Activated CD8-positive, alpha-beta memory T cell treated with anti-CD3 and anti-CD28 coated beads for 36 hours (primary cell): ENCODE measurements around the gene MCC. TPM values are rescaled to one million over a fixed set of nuclear protein-coding genes. Genes with fewer than 3 reads are reported as not detected.

ENCODE experiments used
- CTCF ChIA-PET: fragments of 350-600 bp; sonication (Branson Sonifier 250); formaldehyde crosslinking; loops from one replicate; lab custom pipeline; 2021; ENCODE audit warnings: antibody characterized with exemption; lab: Charles Lee
- POLR2A ChIA-PET: fragments of 350-600 bp; sonication (Branson Sonifier 250); formaldehyde crosslinking; loops from one replicate; lab custom pipeline; 2021; ENCODE audit warnings: antibody characterized with exemption; lab: Charles Lee
- total RNA-seq, 2 experiments: library from RNA; stranded (reverse); gene quantifications; one replicate each; pipeline ENCODE4 v1.2.3, GENCODE V29; 2021

The MCC gene
- total RNA-seq, 2 experiments from 2014 or later: 4.8 to 4.9 TPM

DNA sequence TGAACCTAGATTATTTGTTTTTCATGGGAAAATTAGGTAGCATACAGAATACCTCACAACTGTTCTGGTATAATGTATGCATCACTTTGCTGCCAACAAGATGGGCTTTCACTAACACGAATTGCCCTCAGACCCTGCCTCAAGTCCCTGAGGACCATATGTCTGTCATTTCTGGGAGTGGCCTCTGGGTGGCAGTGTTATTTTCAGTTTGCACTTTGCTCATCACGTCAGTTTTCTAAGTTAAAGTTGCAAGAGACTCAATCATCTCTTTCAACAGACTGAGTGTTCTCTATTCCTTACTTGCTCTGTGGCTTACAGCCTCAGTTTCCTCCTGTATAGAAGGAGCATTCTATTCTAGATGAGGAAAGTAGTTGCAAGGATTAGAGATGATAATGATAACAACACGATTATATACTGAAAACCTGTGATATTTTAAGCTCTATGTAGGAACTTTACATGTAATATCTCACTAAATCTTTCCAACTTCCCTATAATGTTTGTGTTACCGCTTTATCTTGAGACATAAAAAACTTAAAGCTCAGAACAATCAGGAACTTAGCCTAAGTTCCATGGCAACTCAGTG, 109.2 kb downstream of the MCC start:
- CTCF ChIA-PET: interaction anchor here (1.0 to 1.8 kb wide), 4 partner anchors 10 to 227 kb away, joined by 3 to 7 read pairs (median 6); partner anchors contain the start of gene YTHDC2
- POLR2A ChIA-PET: no interaction called here

GRCh38 chr5:113378514-113378913, 109.7 kb downstream of the MCC start:
- ChIA-PET CTCF (interaction anchor here (1.0 to 1.8 kb wide), 3 partner anchors 21 to 228 kb away, joined by 3 to 7 read pairs (median 6); partner anchors contain the start of gene YTHDC2), POLR2A (no interaction called here)

GRCh38 chr5:113378081-113378480, 110.2 kb downstream of the MCC start:
- ChIA-PET POLR2A (no interaction called here), CTCF (interaction anchor here (1.0 to 1.8 kb wide), 2 partner anchors 21 to 136 kb away, joined by 3 to 6 read pairs; partner anchors contain the start of gene YTHDC2)

DNA sequence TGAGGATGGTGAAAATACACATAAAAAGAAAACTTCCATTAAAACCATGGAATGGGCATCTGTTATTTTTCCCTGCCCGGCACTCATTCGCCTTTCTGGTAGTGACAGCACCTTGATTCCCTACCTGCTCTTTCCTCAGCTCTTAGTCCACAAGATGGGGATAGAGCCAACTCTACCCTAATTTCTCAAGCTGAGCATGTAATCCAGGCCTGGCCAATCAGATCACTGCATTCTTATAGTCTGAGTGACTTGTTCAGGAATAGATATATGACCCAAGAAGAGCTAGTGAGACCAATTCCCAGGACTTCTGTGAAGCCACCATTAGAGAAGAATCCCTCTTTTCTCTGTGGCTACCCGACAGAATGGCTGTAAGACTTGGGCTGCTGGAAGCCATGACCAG, 111.6 kb downstream of the MCC start:
- ChIA-PET CTCF (no interaction called here), POLR2A (no interaction called here)

- ChIA-PET POLR2A (no interaction called here), CTCF (no interaction called here)
Measured at GRCh38 chr5:113375480-113376060, 112.7 kb downstream of the MCC start.

DNA sequence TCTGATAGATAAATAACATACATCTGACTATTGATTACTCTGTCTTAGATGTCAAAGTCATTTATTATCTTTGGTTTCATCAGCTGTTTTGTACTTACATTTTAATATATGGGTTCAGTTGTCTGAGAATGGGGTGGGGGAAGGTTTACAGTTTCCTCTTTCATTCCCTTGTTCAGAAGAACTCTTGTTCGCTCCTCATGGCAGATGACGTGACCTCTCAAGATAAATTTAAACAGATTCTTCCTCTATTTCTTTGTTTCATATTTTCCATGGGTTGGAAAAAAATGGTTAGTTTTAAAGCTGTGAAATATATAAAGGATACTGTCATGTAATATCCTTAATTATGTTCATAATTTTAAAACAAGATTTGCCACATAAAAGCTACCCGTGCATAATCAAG, 114.8 kb downstream of the MCC start:
- CTCF ChIA-PET: no interaction called here
- POLR2A ChIA-PET: no interaction called here

- ChIA-PET CTCF (no interaction called here), POLR2A (no interaction called here)
Measured at GRCh38 chr5:113371721-113372196, 116.5 kb downstream of the MCC start.

DNA sequence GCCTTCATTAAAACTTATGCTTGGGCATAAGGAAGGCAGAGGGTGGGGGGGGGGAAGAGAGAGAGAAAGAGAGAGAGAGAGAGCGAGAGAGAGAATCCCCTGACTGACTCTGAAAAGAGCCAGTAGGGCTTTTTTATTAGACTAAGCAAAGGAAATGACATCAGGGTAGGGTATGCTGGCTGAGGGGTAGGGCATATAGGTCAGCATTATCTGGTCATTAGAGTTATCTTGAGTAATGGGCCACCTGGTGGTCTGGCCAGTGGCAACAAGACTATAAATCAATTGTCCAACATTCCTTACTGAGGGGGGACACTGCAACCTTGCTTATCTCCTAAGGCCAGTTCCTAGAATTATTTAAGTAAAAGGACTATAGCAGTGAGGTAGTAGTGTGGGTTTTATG, 120.7 kb downstream of the MCC start:
- ChIA-PET CTCF (interaction anchor here (2.0 kb wide), 1 partner anchor 12 kb away, joined by 5 read pairs; no protein-coding TSS in a partner anchor), POLR2A (no interaction called here)

GRCh38 chr5:113364466-113364865, 123.8 kb downstream of the MCC start:
- ChIA-PET CTCF (no interaction called here), POLR2A (no interaction called here)

DNA sequence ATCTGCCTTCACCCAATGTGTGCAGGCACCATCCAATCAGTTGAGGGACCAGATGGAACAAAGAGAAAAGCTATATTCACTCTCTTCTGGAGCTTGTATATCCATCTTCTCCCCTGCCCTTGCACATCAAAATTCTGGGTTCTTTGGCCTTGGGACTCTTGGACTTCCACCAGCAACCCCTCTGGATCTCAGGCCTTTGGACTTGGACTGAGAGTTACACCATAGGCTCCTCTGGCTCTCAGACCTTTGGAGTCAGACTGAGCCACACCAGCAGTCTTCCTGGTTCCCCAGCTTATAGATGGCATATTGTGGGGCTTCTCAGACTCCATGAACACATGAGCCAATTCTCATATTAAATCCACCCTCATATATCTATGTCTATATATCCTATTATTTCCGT, 126.6 kb downstream of the MCC start:
- CTCF ChIA-PET: no interaction called here

GRCh38 chr5:113359419-113359818, 128.8 kb downstream of the MCC start:
- CTCF ChIA-PET: no interaction called here
- POLR2A ChIA-PET: no interaction called here

More for the DNA sequence above, 126.6 kb downstream of the MCC start:
- POLR2A ChIA-PET: no interaction called here

GRCh38 chr5:113358696-113359095, 129.6 kb downstream of the MCC start:
- ChIA-PET POLR2A (no interaction called here), CTCF (no interaction called here)

GRCh38 chr5:113357696-113358476, 130.4 kb downstream of the MCC start:
- ChIA-PET CTCF (no interaction called here), POLR2A (no interaction called here)

GRCh38 chr5:113356487-113356886, 131.8 kb downstream of the MCC start:
- ChIA-PET POLR2A (no interaction called here), CTCF (no interaction called here)

GRCh38 chr5:113354055-113354454, 134.2 kb downstream of the MCC start:
- ChIA-PET CTCF (no interaction called here), POLR2A (no interaction called here)

- POLR2A ChIA-PET: no interaction called here
Measured at GRCh38 chr5:113347572-113347971, 140.7 kb downstream of the MCC start.

GRCh38 chr5:113344973-113345940, 143.0 kb downstream of the MCC start:
- ChIA-PET POLR2A (no interaction called here), CTCF (no interaction called here)

More at GRCh38 chr5:113347572-113347971, 140.7 kb downstream of the MCC start:
- CTCF ChIA-PET: no interaction called here

GRCh38 chr5:113343343-113343742, 144.9 kb downstream of the MCC start:
- ChIA-PET POLR2A (no interaction called here), CTCF (no interaction called here)

DNA sequence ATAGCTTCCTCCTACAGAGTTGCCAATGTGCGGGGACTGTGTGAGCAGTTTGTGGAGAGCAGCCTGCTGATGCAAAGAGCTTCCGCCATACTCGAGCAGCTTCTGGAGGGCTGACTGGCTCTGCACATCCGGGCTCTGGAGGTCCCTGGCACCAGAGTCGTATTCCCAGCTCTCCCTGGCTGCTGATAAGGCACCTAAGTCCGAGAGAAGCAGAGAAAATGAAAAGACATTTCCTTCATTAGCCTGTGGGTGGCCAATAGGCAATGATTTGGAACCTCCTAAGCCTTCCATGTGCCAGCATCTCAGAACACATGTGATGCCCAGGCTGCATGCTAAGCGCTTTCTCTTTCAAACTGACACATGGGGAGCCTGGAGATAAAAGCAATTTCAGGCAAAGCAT, 147.7 kb downstream of the MCC start:
- POLR2A ChIA-PET: no interaction called here
- CTCF ChIA-PET: no interaction called here
